Fibroblast of lung (primary cell): ENCODE data around the gene FHDC1. TPM values are rescaled to one million over a fixed set of nuclear protein-coding genes. Genes with fewer than 3 reads are reported as not detected.
A peak's percentile ranks its signal among the peaks of the same experiment; 100 is the strongest.

Experiments used
- DNase-seq, 2 donors: peaks; one replicate each; pipeline versions ENCODE4 v3.0.0 to v3.0.0-alpha.2; 2010; ENCODE audit warnings: low read depth in 2 of 2
- H2AFZ ChIP-seq: 2 replicates; pipeline ENCODE4 v1.5.1; 2012; ENCODE audit warnings: low read length, control low read depth, inconsistent platforms
- H3K27ac ChIP-seq: 2 replicates; pipeline ENCODE4 v1.5.1; 2011; ENCODE audit warnings: low read length, control low read depth; ENCODE audit not compliant: insufficient read depth
- H3K27me3 ChIP-seq: 2 replicates; pipeline ENCODE4 v1.5.1; 2011; ENCODE audit warnings: mild to moderate bottlenecking, low read length; ENCODE audit not compliant: control insufficient read depth, insufficient read depth
- H3K36me3 ChIP-seq: 2 replicates; pipeline ENCODE4 v1.5.1; 2011; ENCODE audit warnings: low read length; ENCODE audit not compliant: control insufficient read depth, insufficient read depth
- H3K4me1 ChIP-seq: 2 replicates; pipeline ENCODE4 v1.5.1; 2011; ENCODE audit warnings: low read length; ENCODE audit not compliant: control insufficient read depth, insufficient read depth; ENCODE audit errors: extremely low read depth
- H3K4me2 ChIP-seq: 2 replicates; pipeline ENCODE4 v1.5.1; 2011; ENCODE audit warnings: low read length, control low read depth; ENCODE audit not compliant: insufficient read depth; ENCODE audit errors: extremely low read depth
- H3K4me3 ChIP-seq, 4 experiments: fragments of 200-600 bp in 1 of 4; sonication (generic) in 1 of 4; replicated peaks in 1 of 4; 2 replicates each; pipeline ENCODE4 v1.5.1; 2011 to 2016; ENCODE audit warnings: low read length in 4 of 4, low read depth in 3 of 4, mild to moderate bottlenecking in 3 of 4, control low read depth in 2 of 4, inconsistent platforms in 1 of 4, mixed read lengths in 1 of 4; ENCODE audit not compliant: insufficient read depth in 1 of 4; ENCODE audit errors: control extremely low read depth in 1 of 4
- H3K79me2 ChIP-seq: 2 replicates; pipeline ENCODE4 v1.5.1; 2012; ENCODE audit warnings: mild to moderate bottlenecking, low read length, inconsistent platforms; ENCODE audit not compliant: control insufficient read depth, insufficient read depth
- H3K9ac ChIP-seq: 2 replicates; pipeline ENCODE4 v1.5.1; 2011; ENCODE audit warnings: mild to moderate bottlenecking, low read length, control low read depth; ENCODE audit not compliant: insufficient read depth
- H3K9me3 ChIP-seq: 2 replicates; pipeline ENCODE4 v1.5.1; 2012; ENCODE audit warnings: low read depth, low read length; ENCODE audit not compliant: control insufficient read depth, insufficient read depth
- H4K20me1 ChIP-seq: 2 replicates; pipeline ENCODE4 v1.5.1; 2011; ENCODE audit warnings: low read length; ENCODE audit not compliant: control insufficient read depth, insufficient read depth; ENCODE audit errors: extremely low read depth
- EZH2 ChIP-seq: IDR thresholded peaks from 2 replicates; pipeline ENCODE4 v1.5.1; 2012; ENCODE audit warnings: low read length, control low read depth, mild to moderate bottlenecking; ENCODE audit errors: missing control alignments
- polyA plus RNA-seq, 2 donors: library from polyadenylated mRNA; depleted of rRNA in 1 of 2; stranded (reverse) in 1 of 2; unstranded in 1 of 2; fragments of >200 nt; gene quantifications; 2 replicates each; pipeline ENCODE4 v1.2.1, GENCODE V29; 2011 to 2012; ENCODE audit warnings: missing spikeins in 1 of 2
- total RNA-seq: library from RNA; depleted of rRNA; stranded (reverse); fragments of >200 nt; gene quantifications from 2 replicates; pipeline ENCODE4 v1.2.1, GENCODE V29; 2014
- TF ChIP-seq, protein P1 (sequence below), 2 donors: IDR thresholded peaks in 1 of 2; conservative IDR thresholded peaks in 1 of 2; 1 replicate in 1 of 2; 2 replicates in 1 of 2; pipeline ENCODE4 v1.5.1; 2011 to 2012; ENCODE audit warnings: low read length in 2 of 2, control low read depth in 1 of 2, inconsistent platforms in 1 of 2, low read depth in 1 of 2, mild to moderate bottlenecking in 1 of 2

The FHDC1 gene
- total and polyA plus RNA-seq, 2 donors (not counting 1 experiment from before 2014, with no cell fraction given) = 0.14 to 0.33 TPM

DNA sequence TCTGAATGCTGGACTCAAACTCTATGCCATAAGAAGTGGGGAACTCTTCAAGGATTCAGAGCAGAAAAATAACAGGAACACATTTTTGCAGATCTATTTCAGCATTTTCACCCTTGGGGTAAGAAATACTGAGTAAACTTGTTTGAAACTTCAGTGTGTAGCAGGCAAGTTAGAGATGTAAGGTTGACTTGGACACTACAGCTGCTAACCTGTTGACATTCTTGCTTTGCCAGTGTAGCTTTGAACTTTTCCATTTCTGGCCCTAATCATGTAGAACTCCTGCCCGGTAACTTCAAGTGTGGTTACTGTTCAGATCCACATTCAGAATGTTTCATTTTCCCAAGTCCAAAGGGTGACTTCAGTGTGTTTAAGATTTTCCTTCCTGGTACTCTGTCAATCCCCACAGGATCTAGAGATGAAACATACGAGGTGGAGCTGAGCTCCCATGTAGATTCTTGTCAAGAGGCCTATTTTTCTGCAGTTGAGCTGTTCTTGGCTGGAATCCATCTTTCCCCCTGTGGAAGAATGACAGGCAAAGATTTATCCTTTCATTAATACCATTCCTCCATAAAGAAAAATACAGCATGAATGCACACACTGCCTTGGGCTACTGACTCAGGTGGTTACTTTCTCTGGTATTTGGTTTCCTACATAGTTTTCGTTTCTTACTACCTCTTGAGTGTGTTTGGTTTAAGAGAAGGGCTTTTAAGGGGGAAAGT lies 34.1 kb downstream of the FHDC1 start:
- H3K9ac ChIP-seq = no peak overlapping the region
- no peaks in the 10 kb centered on the region for H4K20me1 ChIP-seq
- no peaks in the 10 kb centered on the region for H3K36me3 ChIP-seq
- TF ChIP-seq EZH2 = no peak
- TF ChIP-seq, protein P1, sequence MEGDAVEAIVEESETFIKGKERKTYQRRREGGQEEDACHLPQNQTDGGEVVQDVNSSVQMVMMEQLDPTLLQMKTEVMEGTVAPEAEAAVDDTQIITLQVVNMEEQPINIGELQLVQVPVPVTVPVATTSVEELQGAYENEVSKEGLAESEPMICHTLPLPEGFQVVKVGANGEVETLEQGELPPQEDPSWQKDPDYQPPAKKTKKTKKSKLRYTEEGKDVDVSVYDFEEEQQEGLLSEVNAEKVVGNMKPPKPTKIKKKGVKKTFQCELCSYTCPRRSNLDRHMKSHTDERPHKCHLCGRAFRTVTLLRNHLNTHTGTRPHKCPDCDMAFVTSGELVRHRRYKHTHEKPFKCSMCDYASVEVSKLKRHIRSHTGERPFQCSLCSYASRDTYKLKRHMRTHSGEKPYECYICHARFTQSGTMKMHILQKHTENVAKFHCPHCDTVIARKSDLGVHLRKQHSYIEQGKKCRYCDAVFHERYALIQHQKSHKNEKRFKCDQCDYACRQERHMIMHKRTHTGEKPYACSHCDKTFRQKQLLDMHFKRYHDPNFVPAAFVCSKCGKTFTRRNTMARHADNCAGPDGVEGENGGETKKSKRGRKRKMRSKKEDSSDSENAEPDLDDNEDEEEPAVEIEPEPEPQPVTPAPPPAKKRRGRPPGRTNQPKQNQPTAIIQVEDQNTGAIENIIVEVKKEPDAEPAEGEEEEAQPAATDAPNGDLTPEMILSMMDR (conservative IDR thresholded peaks at IDR 0.05 in 1 of 2, IDR thresholded peaks at IDR 0.05 in 1 of 2; ENCODE audit: low read depth in 1 of 2, low read length in 2 of 2) = no peak
- peaks cover 7% of the 10 kb centered on the region for H3K4me1 ChIP-seq
- DNase-seq = peak in 1 of 2 donors; percentile 90
- H3K27ac ChIP-seq = no peak overlapping the region
- H3K9me3 ChIP-seq = no peaks in the 10 kb centered on the region
- H2AFZ ChIP-seq = no peak overlapping the region
- no peak overlapping the region for H3K4me2 ChIP-seq
- no peaks in the 10 kb centered on the region for H3K79me2 ChIP-seq
- H3K27me3 ChIP-seq = no peaks in the 10 kb centered on the region
- H3K4me3 ChIP-seq = no peak overlapping the region

DNA sequence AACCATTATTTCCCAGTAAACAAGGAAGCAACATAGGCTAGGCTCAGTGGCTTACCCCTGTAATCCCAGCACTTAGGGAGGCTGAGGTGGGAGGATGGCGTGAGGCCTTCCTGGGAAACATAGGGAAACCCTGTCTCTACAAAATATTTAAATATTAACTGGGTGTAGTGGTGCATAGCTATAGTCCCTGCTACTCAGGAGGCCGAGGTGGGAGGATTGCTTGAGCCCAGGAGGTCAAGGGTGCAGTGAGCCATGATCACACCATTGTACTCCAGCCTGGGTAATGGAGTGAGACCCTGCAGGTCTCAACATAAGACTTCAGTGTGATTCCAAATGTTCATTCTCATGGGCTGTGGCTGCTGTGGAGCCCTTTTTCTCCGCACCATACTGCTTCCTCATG lies 34.9 kb downstream of the FHDC1 start:
- TF ChIP-seq EZH2 = no peak
- TF ChIP-seq, protein P1 (conservative IDR thresholded peaks at IDR 0.05 in 1 of 2, IDR thresholded peaks at IDR 0.05 in 1 of 2; ENCODE audit: low read depth in 1 of 2, low read length in 2 of 2) = no peak
- H3K36me3 ChIP-seq = no peaks in the 10 kb centered on the region
- DNase-seq = no peak
- no peak overlapping the region for H3K4me2 ChIP-seq
- H3K27ac ChIP-seq = no peak overlapping the region
- H3K9me3 ChIP-seq = no peaks in the 10 kb centered on the region
- H3K27me3 ChIP-seq = no peaks in the 10 kb centered on the region
- H3K9ac ChIP-seq = no peak overlapping the region
- H3K79me2 ChIP-seq = no peaks in the 10 kb centered on the region
- peaks cover 7% of the 10 kb centered on the region for H3K4me1 ChIP-seq
- H2AFZ ChIP-seq = no peak overlapping the region
- no peak overlapping the region for H3K4me3 ChIP-seq
- no peaks in the 10 kb centered on the region for H4K20me1 ChIP-seq

DNA sequence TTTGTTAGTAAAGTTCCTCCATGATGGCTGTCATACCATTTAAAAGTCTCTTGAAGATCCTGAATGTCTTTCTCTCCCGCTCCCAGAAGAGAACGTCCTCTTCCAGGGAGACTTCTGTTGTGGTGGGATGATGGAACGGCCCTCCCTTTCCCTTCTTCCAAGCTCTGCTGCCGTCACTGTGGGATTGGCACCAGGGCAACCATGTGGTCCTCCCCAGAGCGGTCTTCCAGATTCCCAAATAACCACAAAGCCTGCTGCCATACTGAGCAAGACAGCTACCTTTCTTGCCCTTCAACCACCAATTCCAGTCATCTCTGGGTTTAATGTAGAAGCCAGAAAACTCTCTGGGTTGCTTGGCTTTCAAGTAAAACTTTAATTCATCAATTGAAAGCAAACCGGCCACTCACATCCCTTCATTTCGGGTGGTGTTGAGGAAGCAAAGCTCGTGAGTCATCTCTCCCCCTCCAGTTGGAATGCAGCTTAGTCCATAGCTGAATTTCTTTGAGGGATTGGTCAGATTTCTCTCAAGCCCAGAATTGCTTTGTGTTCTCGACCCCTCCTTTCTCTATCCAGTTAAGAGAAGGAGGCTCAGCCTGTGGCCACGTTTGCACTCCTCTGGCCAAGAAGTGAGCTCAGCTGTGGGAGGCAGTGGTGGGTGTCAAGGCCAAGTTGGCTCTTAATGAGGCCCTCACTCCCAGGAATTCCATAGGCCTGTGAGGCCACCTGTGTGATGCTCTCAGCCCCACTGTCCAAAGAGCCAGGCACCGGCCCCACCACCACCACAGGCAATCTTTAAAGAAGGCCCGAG lies 36.9 kb downstream of the FHDC1 start:
- no peaks in the 10 kb centered on the region for H3K27me3 ChIP-seq
- no peaks in the 10 kb centered on the region for H3K9me3 ChIP-seq
- H3K4me1 ChIP-seq = peaks cover 7% of the 10 kb centered on the region
- no peaks in the 10 kb centered on the region for H3K79me2 ChIP-seq
- H3K9ac ChIP-seq = no peak overlapping the region
- H2AFZ ChIP-seq = peak overlapping the region; percentile 62
- peak overlapping the region in 1 of 4 experiments; percentile 3 for H3K4me3 ChIP-seq
- TF ChIP-seq EZH2 = no peak
- TF ChIP-seq, protein P1 (conservative IDR thresholded peaks at IDR 0.05 in 1 of 2, IDR thresholded peaks at IDR 0.05 in 1 of 2; ENCODE audit: low read depth in 1 of 2, low read length in 2 of 2) = no peak
- peak overlapping the region; percentile 69 for H3K4me2 ChIP-seq
- H4K20me1 ChIP-seq = no peaks in the 10 kb centered on the region
- no peaks in the 10 kb centered on the region for H3K36me3 ChIP-seq
- peak overlapping the region; percentile 62 for H3K27ac ChIP-seq
- peak; percentile 79 to 100 for DNase-seq
